ENCODE measurements around the gene TMPRSS4. TPM values are rescaled to one million over a fixed set of nuclear protein-coding genes. Genes with fewer than 3 reads are reported as not detected.

The TMPRSS4 gene
- total RNA-seq, 1 donor from 2014 or later, result not detected

DNA sequence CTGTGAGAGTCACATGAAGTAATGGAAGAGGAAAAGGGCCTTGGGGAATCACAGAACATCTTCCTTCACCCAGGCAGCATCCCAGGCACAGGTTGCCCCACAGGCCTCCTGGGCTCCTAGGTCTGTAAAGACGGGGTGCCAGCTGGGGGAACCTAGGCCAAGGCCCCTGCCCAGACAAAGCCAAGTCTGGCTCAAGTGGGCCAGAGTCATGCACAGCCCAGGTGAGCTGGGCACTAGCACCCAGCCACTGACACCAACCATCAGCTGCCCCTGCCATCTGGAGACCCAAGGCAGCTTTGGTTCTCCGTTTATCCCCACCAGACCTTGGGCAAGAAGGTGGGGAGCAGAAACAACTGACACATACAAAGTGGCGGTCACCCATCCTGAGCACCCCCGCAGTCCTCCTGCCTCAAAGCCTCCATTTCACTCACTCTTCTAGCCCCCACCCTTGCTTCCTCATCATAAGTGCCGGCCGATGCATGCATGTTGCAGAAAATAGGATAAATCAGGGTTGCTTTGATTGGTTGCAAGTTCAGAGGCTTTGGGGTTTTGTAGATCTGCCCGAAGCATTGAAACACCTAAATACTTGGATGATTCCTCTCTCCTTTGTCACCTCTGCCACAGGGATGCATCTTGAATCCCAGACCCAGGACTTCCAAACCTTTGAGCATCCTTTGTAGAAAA lies 26.5 kb upstream of the TMPRSS4 start:
- FAIRE-seq, result no peak
- Histone ChIP-seq H3K4me1 (ENCODE audit: insufficient read depth, low read length) (no peaks in the 10 kb centered on the region), H2AFZ (ENCODE audit: low read depth, low read length) (no peak overlapping the region), H3K9me3 (ENCODE audit: insufficient read depth, low read depth, low read length) (no peaks in the 10 kb centered on the region), H3K27me3 (ENCODE audit: insufficient read depth, low read length) (peaks cover 6% of the 10 kb centered on the region), H3K9ac (ENCODE audit: low read length) (no peak overlapping the region), H3K27ac (ENCODE audit: low read depth, low read length) (no peak overlapping the region), H4K20me1 (ENCODE audit: insufficient read depth, low read length) (no peaks in the 10 kb centered on the region), H3K4me2 (ENCODE audit: low read length) (no peak overlapping the region), H3K36me3 (ENCODE audit: insufficient read depth, low read length) (no peaks in the 10 kb centered on the region), H3K4me3 (ENCODE audit: insufficient read depth, low read depth, low read length) (no peak overlapping the region), H3K79me2 (ENCODE audit: insufficient read depth, low read length) (no peaks in the 10 kb centered on the region)
- DNase-seq (ENCODE audit: low read depth), result no peak
- Mint-ChIP-seq H3K9me3 (ENCODE audit: unreplicated experiment) (no peaks in the 10 kb centered on the region), H3K27ac (ENCODE audit: unreplicated experiment) (no peak overlapping the region), H3K4me1 (ENCODE audit: low read depth, unreplicated experiment) (no peaks in the 10 kb centered on the region), H3K27me3 (ENCODE audit: low read depth, unreplicated experiment) (peaks cover 41% of the 10 kb centered on the region), H3K36me3 (ENCODE audit: low read depth, unreplicated experiment) (no peaks in the 10 kb centered on the region), H3K4me3 (ENCODE audit: unreplicated experiment) (no peak overlapping the region)
- no peak for TF ChIP-seq EZH2 (IDR thresholded peaks at IDR 0.05; ENCODE audit: insufficient read depth, low read length)
- TF ChIP-seq, protein P1, sequence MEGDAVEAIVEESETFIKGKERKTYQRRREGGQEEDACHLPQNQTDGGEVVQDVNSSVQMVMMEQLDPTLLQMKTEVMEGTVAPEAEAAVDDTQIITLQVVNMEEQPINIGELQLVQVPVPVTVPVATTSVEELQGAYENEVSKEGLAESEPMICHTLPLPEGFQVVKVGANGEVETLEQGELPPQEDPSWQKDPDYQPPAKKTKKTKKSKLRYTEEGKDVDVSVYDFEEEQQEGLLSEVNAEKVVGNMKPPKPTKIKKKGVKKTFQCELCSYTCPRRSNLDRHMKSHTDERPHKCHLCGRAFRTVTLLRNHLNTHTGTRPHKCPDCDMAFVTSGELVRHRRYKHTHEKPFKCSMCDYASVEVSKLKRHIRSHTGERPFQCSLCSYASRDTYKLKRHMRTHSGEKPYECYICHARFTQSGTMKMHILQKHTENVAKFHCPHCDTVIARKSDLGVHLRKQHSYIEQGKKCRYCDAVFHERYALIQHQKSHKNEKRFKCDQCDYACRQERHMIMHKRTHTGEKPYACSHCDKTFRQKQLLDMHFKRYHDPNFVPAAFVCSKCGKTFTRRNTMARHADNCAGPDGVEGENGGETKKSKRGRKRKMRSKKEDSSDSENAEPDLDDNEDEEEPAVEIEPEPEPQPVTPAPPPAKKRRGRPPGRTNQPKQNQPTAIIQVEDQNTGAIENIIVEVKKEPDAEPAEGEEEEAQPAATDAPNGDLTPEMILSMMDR (IDR thresholded peaks at IDR 0.05; ENCODE audit: insufficient read depth, low read depth, low read length), result no peak

DNA sequence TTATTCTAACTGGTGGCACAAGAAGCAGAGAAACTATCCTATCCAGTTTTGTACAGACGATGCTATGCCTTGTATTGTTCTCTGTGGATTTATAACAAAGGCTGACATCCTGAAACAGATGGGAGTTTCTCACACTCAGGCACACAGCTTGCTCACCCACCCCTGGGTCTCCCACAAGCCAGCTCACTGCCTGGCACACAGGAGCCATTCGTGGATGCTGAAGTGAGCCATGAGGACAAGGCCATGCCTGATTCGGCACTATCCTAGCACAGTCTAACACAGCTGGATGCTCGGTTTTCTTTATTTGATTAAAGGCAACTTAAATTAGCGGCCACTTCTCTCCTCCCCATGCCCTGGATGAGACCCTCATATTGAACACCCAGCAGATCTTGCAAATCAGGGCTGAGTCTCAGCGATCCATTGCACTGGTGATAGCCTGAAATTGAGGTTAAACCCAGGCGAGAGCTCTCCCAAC lies 25.7 kb upstream of the TMPRSS4 start:
- Histone ChIP-seq H3K27ac (ENCODE audit: low read depth, low read length) (no peak overlapping the region), H3K4me1 (ENCODE audit: insufficient read depth, low read length) (no peaks in the 10 kb centered on the region), H3K4me3 (ENCODE audit: insufficient read depth, low read depth, low read length) (no peak overlapping the region), H2AFZ (ENCODE audit: low read depth, low read length) (no peak overlapping the region), H4K20me1 (ENCODE audit: insufficient read depth, low read length) (no peaks in the 10 kb centered on the region), H3K36me3 (ENCODE audit: insufficient read depth, low read length) (no peaks in the 10 kb centered on the region), H3K9me3 (ENCODE audit: insufficient read depth, low read depth, low read length) (no peaks in the 10 kb centered on the region), H3K9ac (ENCODE audit: low read length) (no peak overlapping the region), H3K27me3 (ENCODE audit: insufficient read depth, low read length) (peaks cover 5% of the 10 kb centered on the region), H3K79me2 (ENCODE audit: insufficient read depth, low read length) (no peaks in the 10 kb centered on the region), H3K4me2 (ENCODE audit: low read length) (no peak overlapping the region)
- DNase-seq (ENCODE audit: low read depth) (no peak), FAIRE-seq (no peak)
- Mint-ChIP-seq H3K36me3 (ENCODE audit: low read depth, unreplicated experiment) (no peaks in the 10 kb centered on the region), H3K4me3 (ENCODE audit: unreplicated experiment) (no peak overlapping the region), H3K9me3 (ENCODE audit: unreplicated experiment) (no peaks in the 10 kb centered on the region), H3K4me1 (ENCODE audit: low read depth, unreplicated experiment) (no peaks in the 10 kb centered on the region), H3K27me3 (ENCODE audit: low read depth, unreplicated experiment) (peaks cover 44% of the 10 kb centered on the region), H3K27ac (ENCODE audit: unreplicated experiment) (no peak overlapping the region)
- TF ChIP-seq EZH2 (IDR thresholded peaks at IDR 0.05; ENCODE audit: insufficient read depth, low read length), result no peak
- TF ChIP-seq, protein P1 (IDR thresholded peaks at IDR 0.05; ENCODE audit: insufficient read depth, low read depth, low read length), result no peak

All from astrocyte (in vitro differentiated cells and primary cell).